ENCODE measurements around the gene RAPGEFL1.
"Not testable (repeated sequence)": the region's sequence is repeated elsewhere in the genome, so short reads cannot be mapped to it uniquely, and the experiment has no call there.

The RAPGEFL1 gene

DNA sequence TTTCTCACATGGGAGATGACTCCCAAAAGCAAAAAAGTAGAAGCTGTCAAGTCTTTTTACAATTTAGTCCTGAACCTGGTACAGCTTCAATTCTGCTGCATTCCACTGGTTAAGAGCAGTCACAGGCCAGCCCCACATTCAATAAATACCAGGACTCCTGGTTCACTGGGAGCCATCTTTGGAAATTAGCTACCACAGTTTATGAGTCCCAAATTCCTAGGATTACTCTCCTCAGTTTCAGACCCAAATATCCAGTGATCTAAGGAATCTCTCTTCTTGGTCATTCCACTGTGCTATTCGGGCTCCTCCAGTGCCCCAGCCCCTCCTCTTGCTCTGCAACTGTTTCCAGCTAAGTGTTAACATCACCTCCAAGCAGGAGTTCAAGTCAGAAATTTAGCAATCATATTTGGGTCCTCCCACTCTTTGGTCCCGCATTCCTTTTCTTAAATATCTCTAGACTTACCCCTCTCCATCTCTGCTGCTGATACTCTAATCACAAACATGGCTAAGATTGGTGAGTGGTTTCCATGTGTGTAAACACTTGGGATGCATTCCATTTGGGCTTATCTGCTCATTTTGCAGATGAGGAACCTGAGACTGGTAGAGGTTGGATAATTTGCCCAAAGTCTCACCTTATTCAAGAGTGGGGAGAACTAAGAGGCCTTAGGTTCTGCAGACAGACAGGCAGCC lies 32.3 kb downstream of the RAPGEFL1 start:
- peak; percentile 81 for DNase-seq (ENCODE audit: low read depth, low spot score)

DNA sequence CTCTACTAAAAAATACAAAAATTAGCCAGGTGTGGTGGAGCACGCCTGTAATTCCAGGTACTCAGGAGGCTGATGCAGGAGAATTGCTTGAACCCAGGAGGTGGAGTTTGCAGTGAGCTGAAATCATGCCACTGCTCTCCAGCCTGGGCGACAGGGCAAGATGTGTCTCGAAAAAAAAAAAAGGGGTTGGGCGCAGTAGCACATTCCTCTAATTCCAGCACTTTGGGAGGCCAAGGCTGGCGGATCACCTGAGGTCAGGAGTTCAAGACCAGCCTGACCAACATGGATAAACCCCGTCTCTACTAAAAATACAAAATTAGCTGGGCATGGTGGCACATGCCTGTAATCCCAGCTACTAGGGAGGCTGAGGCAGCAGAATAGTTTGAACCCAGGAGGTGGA lies 36.6 kb downstream of the RAPGEFL1 start:
- DNase-seq (ENCODE audit: low read depth, low spot score): not testable (repeated sequence)

DNA sequence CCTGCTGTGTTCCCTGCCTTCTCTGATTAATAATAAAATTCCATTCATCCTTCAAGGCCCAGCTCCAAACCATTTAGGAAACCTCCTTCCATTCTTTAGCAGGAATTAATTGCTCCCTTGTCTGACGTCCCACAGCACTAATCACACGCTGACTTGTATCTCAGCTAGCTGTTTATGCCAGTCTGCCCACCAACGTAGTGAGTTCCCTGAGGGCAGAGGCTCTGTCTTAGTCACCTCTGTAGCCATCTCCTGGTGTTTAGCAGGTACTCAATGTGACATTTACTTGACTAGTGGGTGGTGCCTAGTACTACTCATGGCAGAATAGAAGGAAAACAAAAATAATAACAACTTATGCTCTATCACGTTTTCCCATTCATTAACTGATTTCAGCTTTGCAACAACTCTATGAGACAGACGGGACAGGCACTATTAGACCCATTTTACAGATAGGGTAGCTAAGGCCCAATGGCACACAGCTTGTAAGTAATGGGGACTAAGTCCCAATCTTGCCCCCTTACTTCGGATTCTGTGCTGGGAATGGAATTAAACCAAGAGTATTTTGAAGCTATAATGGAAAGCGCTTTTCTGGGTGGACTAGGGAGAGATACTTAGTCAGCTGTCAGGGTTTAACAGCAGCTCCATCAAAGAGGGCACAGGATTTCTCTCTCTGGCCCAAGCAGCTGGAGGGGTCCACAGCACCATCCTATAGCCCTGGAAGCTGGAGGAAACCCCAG lies 40.9 kb downstream of the RAPGEFL1 start:
- DNase-seq (ENCODE audit: low read depth, low spot score): no peak

- peak; percentile 99 for DNase-seq (ENCODE audit: low read depth, low spot score)
These were observed 41.7 kb downstream of the RAPGEFL1 start, which contains the start of gene WIPF2 for GRCh38 chr17:40218740-40219593. TSS of gene WIPF2 (plus strand) at chr17:40219304. CDS start at chr17:40256460, 37,156 bp downstream.

GRCh38 chr17:40219594-40220338 lies 42.5 kb downstream of the RAPGEFL1 start:
- DNase-seq (ENCODE audit: low read depth, low spot score): peak; percentile 74

GRCh38 chr17:40224718-40225550 lies 47.7 kb downstream of the RAPGEFL1 start:
- DNase-seq (ENCODE audit: low read depth, low spot score): peak; percentile 87

DNA sequence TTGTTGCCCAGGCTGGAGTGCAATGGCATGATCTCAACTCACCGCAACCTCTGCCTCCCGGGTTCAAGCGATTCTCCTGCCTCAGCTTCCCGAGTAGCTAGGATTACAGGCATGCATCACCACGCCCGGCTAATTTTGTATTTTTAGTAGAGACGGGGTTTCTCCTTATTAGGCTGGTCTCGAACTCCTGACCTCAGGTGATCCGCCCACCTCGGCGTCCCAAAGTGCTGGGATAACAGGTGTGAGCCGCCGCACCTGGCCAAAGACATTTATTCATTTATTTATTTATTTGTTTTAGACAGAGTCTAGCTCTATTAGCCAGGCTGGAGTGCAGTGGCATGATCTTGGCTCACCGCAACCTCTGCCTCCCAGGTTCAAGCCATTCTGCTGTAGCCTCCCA lies 51.9 kb downstream of the RAPGEFL1 start:
- DNase-seq (ENCODE audit: low read depth, low spot score): not testable (repeated sequence)

- DNase-seq (ENCODE audit: low read depth, low spot score): no peak
These were observed 53.4 kb downstream of the RAPGEFL1 start for GRCh38 chr17:40230670-40231069.

- DNase-seq (ENCODE audit: low read depth, low spot score): not testable (repeated sequence)
These were observed 54.7 kb downstream of the RAPGEFL1 start for GRCh38 chr17:40231928-40232327.

- DNase-seq (ENCODE audit: low read depth, low spot score): no peak
These were observed 64.1 kb downstream of the RAPGEFL1 start for GRCh38 chr17:40241252-40241834.

GRCh38 chr17:40242774-40243173 lies 65.5 kb downstream of the RAPGEFL1 start:
- no peak for DNase-seq (ENCODE audit: low read depth, low spot score)

DNA sequence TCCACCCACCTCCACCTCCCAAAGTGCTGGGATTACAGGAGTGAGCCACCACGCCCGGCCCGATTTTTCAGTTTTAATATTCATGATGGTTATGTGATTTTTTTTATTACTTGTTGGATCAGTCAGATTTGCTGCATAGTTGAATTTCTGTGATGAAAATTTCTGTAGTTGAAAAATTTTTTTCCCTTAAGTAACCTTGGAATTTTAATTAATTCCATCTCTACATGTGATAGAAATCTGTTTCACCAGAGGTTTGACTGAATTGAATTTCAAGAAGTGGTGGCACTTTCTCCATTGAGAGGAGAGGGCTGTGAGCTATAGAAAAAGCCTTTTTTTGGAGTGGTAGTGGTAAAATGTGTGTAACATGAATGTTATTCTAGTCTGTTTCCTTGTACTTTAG lies 66.5 kb downstream of the RAPGEFL1 start:
- DNase-seq (ENCODE audit: low read depth, low spot score): no peak

DNA sequence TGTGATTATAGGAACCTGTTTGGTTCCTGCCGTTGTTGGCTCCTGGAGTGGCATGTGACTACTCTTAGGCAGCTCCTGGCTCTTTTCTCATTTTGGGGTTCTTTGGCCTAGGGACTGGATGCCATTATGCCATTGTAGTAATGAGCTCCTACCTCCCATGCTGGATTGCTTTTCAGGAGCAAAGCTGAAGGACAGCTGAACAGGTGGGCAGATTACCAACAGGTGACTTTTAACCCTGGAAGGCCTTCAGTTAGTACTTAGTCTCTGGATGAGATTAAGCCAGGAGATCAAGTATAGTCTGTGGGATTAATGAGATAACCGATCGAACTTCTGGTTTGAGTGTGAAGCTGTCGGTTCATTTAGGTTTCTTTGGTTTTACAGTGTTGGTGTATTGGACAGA lies 67.0 kb downstream of the RAPGEFL1 start:
- DNase-seq (ENCODE audit: low read depth, low spot score): no peak

Data from astrocyte of the hippocampus (primary cell).